HL-60 (cell line): Measurements from ENCODE around the gene ENPP6.

Source experiments
- CTCF ChIP-seq: IDR thresholded peaks from one replicate; pipeline ENCODE4 v1.5.1; 2011; ENCODE audit warnings: low read length, control low read depth, inconsistent platforms; ENCODE audit not compliant: insufficient read depth
- POLR2AphosphoS5 ChIP-seq: IDR thresholded peaks from 2 replicates; pipeline ENCODE4 v1.6.1; 2012; ENCODE audit warnings: low read depth
- REST ChIP-seq: IDR thresholded peaks from 2 replicates; pipeline ENCODE4 v1.6.1; 2012; ENCODE audit warnings: low read depth; ENCODE audit not compliant: insufficient replicate concordance

GRCh38 chr4:184205243-184205642, 12.4 kb downstream of the ENPP6 start:
- TF ChIP-seq CTCF, result no peak
- no peak for TF ChIP-seq REST
- no peak for TF ChIP-seq POLR2AphosphoS5
